HepG2 (cell line): ENCODE data around the gene GRB2. TPM values are rescaled to one million over a fixed set of nuclear protein-coding genes. Genes with fewer than 3 reads are reported as not detected.
A peak's percentile ranks its signal among the peaks of the same experiment; 100 is the strongest.

Experiments
- BCLAF1 ChIP-seq: fragments of 450-650 bp; IDR thresholded peaks from 2 replicates; pipeline ENCODE4 v1.6.1; 2017; ENCODE audit warnings: mild to moderate bottlenecking
- BORCS8-MEF2B ChIP-seq: sonication (generic); formaldehyde crosslinking; IDR thresholded peaks from 2 replicates; pipeline ENCODE4 v1.8.0; 2022; ENCODE audit warnings: mild to moderate bottlenecking, missing genetic modification reagents
- CREM ChIP-seq, 2 experiments: sonication (generic) in 1 of 2; formaldehyde crosslinking in 1 of 2; IDR thresholded peaks; 2 replicates each; pipeline versions ENCODE4 v1.4.0 to v1.6.1; 2016 to 2020; ENCODE audit warnings: antibody characterized with exemption in 1 of 2, mild to moderate bottlenecking in 1 of 2, missing genetic modification reagents in 1 of 2
- DRAP1 ChIP-seq: IDR thresholded peaks from 2 replicates; pipeline ENCODE4 v1.6.1; 2016; ENCODE audit warnings: missing genetic modification reagents, missing compliant biosample characterization
- EEA1 ChIP-seq: sonication (generic); formaldehyde crosslinking; IDR thresholded peaks from 2 replicates; pipeline ENCODE4 v1.5.1; 2020; ENCODE audit warnings: mild to moderate bottlenecking, missing genetic modification reagents, borderline replicate concordance
- FOXP1 ChIP-seq, 2 experiments: fragments of 450-650 bp in 1 of 2; IDR thresholded peaks; 2 replicates each; pipeline ENCODE4 v1.6.1; 2017 to 2018; ENCODE audit warnings: antibody characterized with exemption in 1 of 2
- GATAD2A ChIP-seq: IDR thresholded peaks from 2 replicates; pipeline ENCODE4 v1.6.1; 2016
- KDM4B ChIP-seq: sonication (generic); formaldehyde crosslinking; IDR thresholded peaks from 2 replicates; pipeline ENCODE4 v1.4.0; 2020; ENCODE audit warnings: missing genetic modification reagents
- NBN ChIP-seq: fragments of 450-650 bp; conservative IDR thresholded peaks from 2 replicates; pipeline ENCODE4 v1.6.1; 2017
- NR2F2 ChIP-seq: IDR thresholded peaks from 2 replicates; pipeline ENCODE4 v1.6.1; 2012; ENCODE audit warnings: low read depth, inconsistent platforms, borderline replicate concordance
- RARG ChIP-seq: sonication (generic); formaldehyde crosslinking; IDR thresholded peaks from 2 replicates; pipeline ENCODE4 v1.4.0; 2020; ENCODE audit warnings: low read depth, mild to moderate bottlenecking, missing genetic modification reagents
- SATB2 ChIP-seq: sonication (generic); formaldehyde crosslinking; IDR thresholded peaks from 2 replicates; pipeline ENCODE4 v1.5.0; 2020; ENCODE audit warnings: missing genetic modification reagents
- SP1 ChIP-seq, 2 experiments: fragments of 450-650 bp in 1 of 2; sonication (generic) in 1 of 2; formaldehyde crosslinking in 1 of 2; IDR thresholded peaks; 2 replicates each; pipeline versions ENCODE4 v1.4.0 to v1.6.1; 2016 to 2020; ENCODE audit warnings: missing genetic modification reagents in 1 of 2
- TCF12 ChIP-seq, 2 experiments: fragments of 450-650 bp in 1 of 2; sonication (generic) in 1 of 2; formaldehyde crosslinking in 1 of 2; IDR thresholded peaks; 2 replicates each; pipeline versions ENCODE4 v1.6.1 to v1.8.0; 2017 to 2022; ENCODE audit warnings: antibody characterized with exemption in 1 of 2, mild to moderate bottlenecking in 1 of 2, missing genetic modification reagents in 1 of 2, moderate library complexity in 1 of 2
- TOPORS ChIP-seq: sonication (generic); formaldehyde crosslinking; IDR thresholded peaks from 2 replicates; pipeline ENCODE4 v1.8.0; 2023; ENCODE audit warnings: mild to moderate bottlenecking, missing genetic modification reagents
- ZNF431 ChIP-seq: sonication (generic); formaldehyde crosslinking; IDR thresholded peaks from 2 replicates; pipeline ENCODE4 v1.9.0; 2022; ENCODE audit warnings: missing genetic modification reagents, low read depth, mild to moderate bottlenecking, borderline replicate concordance
- ZNF460 ChIP-seq: sonication (generic); formaldehyde crosslinking; IDR thresholded peaks from 2 replicates; pipeline ENCODE4 v1.5.1; 2020; ENCODE audit warnings: missing genetic modification reagents, mild to moderate bottlenecking, borderline replicate concordance
- ZNF543 ChIP-seq: sonication (generic); formaldehyde crosslinking; IDR thresholded peaks from 2 replicates; pipeline ENCODE4 v1.4.0; 2020; ENCODE audit warnings: mild to moderate bottlenecking, missing genetic modification reagents
- ZNF572 ChIP-seq: sonication (generic); formaldehyde crosslinking; IDR thresholded peaks from 2 replicates; pipeline ENCODE4 v1.5.1; 2020; ENCODE audit warnings: mild to moderate bottlenecking, missing genetic modification reagents
- ZNF687 ChIP-seq: sonication (generic); formaldehyde crosslinking; IDR thresholded peaks from 2 replicates; pipeline ENCODE4 v1.5.1; 2020; ENCODE audit warnings: mild to moderate bottlenecking, missing genetic modification reagents, moderate library complexity
- polyA plus RNA-seq, 8 experiments: library from polyadenylated mRNA; depleted of rRNA in 3 of 8; stranded (reverse) in 7 of 8; unstranded in 1 of 8; fragments of >200 nt; fragmentation: Illumina TruSeq in 4 of 8; extraction: Trizol in 4 of 8; gene quantifications; 2 replicates each; pipeline versions ENCODE4 v1.2.1 to v1.2.3, GENCODE V29; 2011 to 2016; ENCODE audit warnings: low read depth in 4 of 8, missing spikeins in 1 of 8, mixed read lengths in 1 of 8; ENCODE audit not compliant: insufficient read depth in 1 of 8
- total RNA-seq, 5 experiments: library from RNA; depleted of rRNA; stranded (reverse); fragments of >200 nt; fragmentation: Illumina TruSeq; extraction: Trizol; gene quantifications; 2 replicates each; pipeline ENCODE4 v1.2.3, GENCODE V29; 2016; ENCODE audit warnings: low read depth in 1 of 5

Gene GRB2
- total and polyA plus RNA-seq, 2 of the 13 experiments (the other 11 are each of a cell fraction or from before 2014, with no cell fraction given) = 84.6 to 92.3 TPM

DNA sequence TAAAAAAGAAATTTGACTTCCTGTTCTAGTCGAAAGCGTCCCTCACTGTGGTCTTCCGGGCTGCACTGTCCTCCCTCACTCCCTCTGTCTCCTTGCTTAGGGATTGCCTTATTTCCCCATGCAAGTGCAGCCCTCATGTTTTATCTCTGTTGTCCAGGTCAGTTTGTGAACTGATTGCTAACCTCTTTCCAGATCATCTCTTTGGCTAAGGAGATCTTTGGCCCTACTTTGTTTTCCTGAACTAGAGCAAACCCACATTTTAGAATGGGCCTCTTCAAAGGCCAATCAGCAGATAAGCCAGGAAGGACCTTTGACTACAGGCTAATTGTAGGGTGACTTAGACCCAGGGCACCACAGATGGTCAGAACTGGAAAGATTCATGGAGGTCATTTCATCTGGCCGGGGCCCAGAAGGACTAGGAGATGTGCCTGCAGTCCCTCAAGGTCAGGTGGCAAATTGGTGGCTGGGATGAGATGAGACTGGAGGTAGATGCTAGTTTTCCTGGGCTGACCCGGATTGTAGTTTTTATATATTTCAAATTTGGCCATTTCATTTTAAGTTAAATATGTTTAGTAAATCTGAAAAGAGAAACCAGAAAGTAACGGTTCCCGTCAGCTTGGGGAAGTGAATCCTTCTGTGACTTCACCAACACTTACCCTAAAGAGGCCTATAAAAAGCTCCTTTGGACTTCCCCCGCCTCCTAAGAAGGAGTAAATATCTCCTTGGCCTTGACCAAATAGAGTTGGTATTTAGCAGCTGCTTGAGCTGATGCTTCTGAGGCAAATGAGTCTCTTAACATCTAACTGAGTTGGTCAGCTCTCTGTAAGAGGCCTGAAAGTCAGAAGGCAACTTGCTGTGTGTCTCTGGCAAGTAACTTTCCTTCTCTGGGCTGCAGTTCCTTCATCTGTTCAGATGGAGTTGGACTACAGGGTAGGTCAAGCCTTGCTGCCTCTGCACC lies 110.0 kb downstream of the GRB2 start (continued):
- TF ChIP-seq BCLAF1 (no peak), TOPORS (CRISPR knock-in tag) (no peak; the same call in 1 of the 2 replicates), EEA1 (CRISPR knock-in tag) (no peak), DRAP1 (peak; percentile 83), KDM4B (CRISPR knock-in tag) (peak; percentile 57; the same call in 1 of the 2 replicates), ZNF572 (CRISPR knock-in tag) (no peak), CREM (IDR thresholded peaks at IDR 0.05) (peak; percentile 90; the same call in 1 of the 2 replicates), CREM (CRISPR knock-in tag; IDR thresholded peaks at IDR 0.05) (no peak), SATB2 (CRISPR knock-in tag) (no peak), FOXP1 (IDR thresholded peaks at IDR 0.05) (peak; percentile 30), FOXP1 (CRISPR knock-in tag; IDR thresholded peaks at IDR 0.05) (peak; percentile 78), ZNF687 (CRISPR knock-in tag) (no peak), ZNF460 (CRISPR knock-in tag) (peak; percentile 13; the same call in 1 of the 2 replicates), NR2F2 (peak; percentile 95), GATAD2A (CRISPR knock-in tag) (peak; percentile 89), NBN (no peak), RARG (CRISPR knock-in tag) (no peak), TCF12 (IDR thresholded peaks at IDR 0.05) (no peak), TCF12 (CRISPR knock-in tag; IDR thresholded peaks at IDR 0.05) (no peak), BORCS8-MEF2B (0 out of 2 replicates have a peak, but pooled peaks have one; percentile 13), ZNF543 (peak; percentile 80; the same call in 1 of the 2 replicates), SP1 (IDR thresholded peaks at IDR 0.05) (no peak), SP1 (CRISPR knock-in tag; IDR thresholded peaks at IDR 0.05) (0 out of 2 replicates have a peak, but pooled peaks have one; percentile 37), ZNF431 (no peak)
